Measurements from ENCODE around the gene PRUNE2.
"Not testable (repeated sequence)": the region's sequence is repeated elsewhere in the genome, so short reads cannot be mapped to it uniquely, and the experiment has no call there.

Gene PRUNE2

GRCh38 chr9:76616780-76617179 lies 289.1 kb downstream of the PRUNE2 start:
- no peak for DNase-seq

GRCh38 chr9:76615177-76615603 lies 290.7 kb downstream of the PRUNE2 start:
- no peak for DNase-seq

GRCh38 chr9:76613974-76614373 lies 291.9 kb downstream of the PRUNE2 start:
- no peak for DNase-seq

DNA sequence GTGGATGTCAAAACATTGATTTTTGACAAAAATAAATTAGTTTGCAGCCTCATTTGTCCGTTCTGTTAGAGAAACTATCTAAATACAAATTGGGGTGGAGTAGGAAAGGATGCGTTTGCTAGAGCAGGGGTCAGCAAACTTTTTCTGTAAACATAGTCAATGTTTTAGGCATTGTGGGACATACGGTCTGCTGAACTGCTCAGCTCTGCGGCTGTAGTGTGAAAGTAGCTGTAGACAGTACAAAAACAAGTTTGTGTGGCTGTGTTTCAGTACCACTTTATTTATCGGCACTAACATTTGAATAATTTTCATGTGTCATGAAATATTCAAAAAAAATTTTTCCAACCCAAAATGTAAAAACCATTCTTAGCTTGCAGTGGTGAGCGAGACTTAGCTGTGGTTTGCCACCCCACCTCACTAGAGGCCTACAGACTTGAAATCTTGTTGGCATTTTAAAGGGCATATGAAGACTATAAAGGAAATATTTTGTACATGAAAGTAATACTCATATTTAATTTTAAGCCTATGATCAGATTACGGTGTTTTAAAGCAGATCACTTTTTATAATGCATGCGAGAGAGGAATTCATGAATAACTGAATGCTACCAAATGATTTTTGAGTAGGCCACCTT lies 292.6 kb downstream of the PRUNE2 start:
- DNase-seq = no peak

DNA sequence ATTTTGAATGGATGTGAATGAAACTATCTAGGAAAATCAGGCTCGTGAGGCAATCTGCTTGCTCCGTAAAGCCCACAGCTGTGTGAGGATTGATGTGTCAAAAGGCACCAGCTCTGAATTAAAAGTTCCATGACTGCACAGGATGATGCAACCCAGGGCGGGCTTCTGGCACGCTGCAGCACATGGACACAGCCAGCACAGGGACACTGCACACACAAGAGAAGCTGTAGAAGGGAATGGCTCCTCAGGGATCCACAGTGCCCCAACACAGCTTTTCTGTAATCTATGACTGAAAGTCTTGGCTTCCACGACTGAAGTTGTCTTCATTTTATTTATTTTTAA lies 295.9 kb downstream of the PRUNE2 start:
- DNase-seq = no peak

- DNase-seq = no peak
Measured at GRCh38 chr9:76609285-76610010, 296.5 kb downstream of the PRUNE2 start.

GRCh38 chr9:76608575-76609273 lies 297.2 kb downstream of the PRUNE2 start:
- DNase-seq = no peak

- no peak for DNase-seq
Measured at GRCh38 chr9:76607730-76608436, 298.0 kb downstream of the PRUNE2 start.

DNA sequence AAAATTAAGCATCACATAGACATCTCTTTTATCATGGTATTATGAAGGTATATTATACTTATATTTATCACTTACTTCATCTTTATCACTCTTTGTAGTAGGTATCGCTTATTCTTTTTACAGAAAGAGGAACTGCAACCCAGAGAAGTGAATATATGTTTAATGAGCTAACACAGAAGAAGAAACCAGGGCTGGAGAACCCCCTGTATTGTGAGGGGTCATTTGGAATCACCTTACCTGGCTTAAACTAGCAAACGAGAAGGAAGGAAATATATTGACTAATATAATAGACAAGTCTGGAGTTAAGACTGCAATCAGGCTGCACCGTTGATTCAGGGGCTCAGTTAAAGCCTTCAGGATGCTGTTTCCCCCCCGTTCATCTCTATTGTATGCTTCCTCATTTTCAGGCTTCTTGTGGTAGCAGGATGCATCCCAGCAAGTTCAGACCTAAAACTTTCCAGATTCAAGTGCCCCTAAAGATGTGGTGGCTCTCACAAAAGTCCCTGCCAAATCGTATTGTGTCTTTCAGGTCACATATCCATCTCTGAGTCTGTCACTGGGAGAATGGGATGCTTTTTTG lies 300.5 kb downstream of the PRUNE2 start:
- no peak for DNase-seq

DNA sequence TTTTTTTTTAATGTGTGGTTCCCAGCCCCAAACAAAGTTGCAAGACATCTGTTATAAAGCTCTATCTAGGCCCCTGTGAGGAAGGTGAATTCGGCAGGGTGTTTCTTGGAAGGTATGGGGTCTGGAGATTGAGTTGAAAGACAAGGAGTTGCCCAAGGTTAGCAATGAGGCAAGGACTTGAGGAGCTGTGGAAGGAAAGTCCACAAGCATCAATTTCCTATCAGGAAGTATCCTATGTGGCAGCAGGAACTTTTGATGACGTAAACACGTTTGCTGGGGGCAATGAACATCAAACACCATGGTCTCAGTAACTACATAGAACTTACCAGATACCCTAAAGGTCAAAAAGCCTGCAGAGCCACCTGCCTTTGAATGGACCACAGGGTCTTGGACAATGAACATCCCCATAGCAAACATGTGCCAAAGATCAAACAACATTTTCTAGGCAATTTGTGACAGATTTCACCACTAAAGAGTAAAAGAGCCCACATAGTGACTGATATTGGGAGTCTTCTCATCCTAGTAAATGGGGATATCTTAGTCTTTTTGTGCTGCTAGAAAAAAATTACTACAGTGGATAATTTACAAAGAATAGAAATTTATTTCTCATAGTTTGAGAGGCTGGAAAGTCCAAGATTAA lies 301.9 kb downstream of the PRUNE2 start:
- DNase-seq = no peak

DNA sequence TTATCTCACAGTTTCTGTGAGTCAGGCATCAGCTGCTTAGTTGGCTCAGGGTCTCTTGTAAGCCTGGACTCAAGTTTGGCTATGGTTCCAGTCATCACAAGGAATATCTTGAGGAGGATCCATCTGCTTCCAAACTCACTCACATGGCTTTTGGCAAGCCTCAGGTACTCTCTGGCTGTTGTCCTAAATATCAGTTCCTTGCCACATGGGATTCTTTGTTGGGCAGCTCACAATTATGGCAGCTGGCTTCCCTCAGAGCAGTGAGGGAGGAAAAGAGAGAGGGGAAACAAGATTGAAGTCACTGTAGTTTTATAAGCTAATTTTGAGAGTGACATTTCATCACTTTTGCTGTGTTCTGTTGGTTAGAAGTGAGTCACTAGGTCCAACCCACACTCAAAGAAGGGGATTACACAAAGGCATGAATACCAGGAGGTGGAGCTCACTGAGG lies 302.4 kb downstream of the PRUNE2 start:
- DNase-seq = no peak

- DNase-seq = no peak
Measured at GRCh38 chr9:76602199-76602598, 303.7 kb downstream of the PRUNE2 start.

DNA sequence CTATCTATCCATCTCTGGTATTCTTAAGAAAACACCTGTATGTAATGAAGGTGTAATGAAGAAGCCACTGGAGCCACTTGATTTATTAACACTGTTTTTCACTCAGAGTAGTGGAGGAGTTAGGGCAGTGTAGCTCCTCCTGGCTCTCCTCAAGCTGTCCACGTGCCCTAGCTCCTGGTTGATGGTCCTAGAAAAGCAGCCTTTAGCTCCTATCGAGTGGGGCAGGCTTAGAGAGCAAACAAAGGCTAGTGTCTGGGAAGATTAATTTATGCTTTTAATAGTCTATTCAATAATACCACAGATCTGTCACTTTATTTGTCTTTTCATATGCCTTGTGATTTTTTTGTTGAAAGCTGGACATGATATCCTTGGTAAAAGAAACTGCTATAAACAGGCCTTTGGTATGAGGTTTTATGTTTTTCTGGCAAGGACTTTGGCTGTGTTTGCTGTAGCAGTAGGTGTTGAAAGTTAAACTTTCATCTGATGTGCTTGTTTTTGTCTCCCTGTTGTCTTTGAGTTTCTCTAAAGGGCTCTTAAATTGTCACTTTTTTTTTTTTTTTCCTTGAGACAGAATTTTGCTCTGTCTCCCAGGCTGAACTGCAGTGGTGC lies 305.8 kb downstream of the PRUNE2 start:
- DNase-seq = no peak

DNA sequence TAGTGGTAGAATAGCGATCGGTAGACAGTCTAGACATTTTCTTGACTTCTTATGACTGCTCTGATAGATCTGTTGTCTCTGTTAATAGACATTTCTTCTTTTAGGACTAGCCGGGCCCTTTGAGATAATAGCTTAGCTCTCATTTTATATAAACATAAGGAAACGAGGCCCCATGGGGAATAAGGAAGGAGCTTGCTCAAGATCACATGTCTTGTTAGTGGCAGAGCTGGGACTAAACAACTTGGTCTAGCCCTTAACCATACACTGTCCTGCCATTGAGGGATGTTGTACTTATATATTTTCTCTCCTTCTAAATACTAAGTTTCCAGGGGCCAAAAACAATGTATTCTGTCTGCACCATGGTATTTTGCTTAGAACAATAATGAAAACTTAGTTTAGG lies 306.9 kb downstream of the PRUNE2 start:
- DNase-seq = no peak

DNA sequence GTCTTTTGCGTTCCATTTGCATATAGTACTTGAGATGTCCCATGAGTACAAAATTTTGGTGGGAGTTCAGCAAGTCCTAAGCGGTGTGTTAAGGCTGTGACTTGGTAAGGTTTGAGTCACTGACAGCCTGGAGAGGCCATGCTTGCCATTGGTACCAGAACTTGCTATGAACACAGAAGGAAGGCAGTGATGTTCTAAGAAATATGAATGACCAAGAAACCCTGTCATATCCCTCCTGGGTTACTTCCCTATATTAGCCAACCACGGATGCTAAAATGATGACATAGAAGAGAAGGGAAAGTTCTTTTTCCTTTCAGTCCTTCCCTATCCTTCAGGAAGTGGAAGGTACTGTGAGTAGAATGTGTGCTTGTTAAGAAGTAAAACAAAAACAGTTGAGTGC lies 310.3 kb downstream of the PRUNE2 start:
- no peak for DNase-seq

GRCh38 chr9:76594764-76595424 lies 311.0 kb downstream of the PRUNE2 start:
- DNase-seq = no peak

DNA sequence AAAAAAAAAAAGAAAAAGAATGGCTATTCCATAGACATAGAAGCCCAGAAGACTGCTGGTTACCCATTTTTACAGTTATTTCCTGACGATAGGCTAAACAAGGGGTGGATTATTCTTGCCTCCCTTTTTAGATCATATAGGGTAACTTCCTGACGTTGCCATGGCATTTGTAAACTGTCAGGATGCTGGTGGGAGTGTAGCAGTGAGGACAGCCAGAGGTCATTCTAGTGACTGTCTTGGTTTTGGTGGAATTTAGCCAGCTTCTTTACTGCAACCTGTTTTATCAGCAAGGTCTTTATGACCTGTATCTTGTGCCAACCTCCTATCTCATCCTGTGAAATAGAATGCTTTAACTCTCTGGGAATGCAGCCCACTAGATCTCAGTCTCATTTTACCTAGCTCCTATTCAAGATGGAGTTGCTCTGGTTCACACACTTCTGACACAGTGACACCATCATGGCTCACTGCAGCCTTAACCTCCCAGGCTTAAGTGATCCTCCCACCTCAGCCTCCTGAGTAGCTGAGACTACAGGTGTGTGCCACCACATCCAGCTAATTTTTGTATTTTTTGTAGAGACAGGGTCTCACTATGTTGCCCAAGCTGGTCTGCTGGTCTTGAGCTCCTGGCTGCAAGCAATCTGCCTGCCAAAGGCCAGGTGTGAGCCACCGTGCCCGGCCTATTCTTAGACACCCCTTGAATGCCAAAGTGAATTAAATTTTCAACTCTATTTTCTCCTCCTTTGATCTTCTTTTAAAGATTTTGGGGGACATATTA lies 311.8 kb downstream of the PRUNE2 start:
- not testable (repeated sequence) for DNase-seq

DNA sequence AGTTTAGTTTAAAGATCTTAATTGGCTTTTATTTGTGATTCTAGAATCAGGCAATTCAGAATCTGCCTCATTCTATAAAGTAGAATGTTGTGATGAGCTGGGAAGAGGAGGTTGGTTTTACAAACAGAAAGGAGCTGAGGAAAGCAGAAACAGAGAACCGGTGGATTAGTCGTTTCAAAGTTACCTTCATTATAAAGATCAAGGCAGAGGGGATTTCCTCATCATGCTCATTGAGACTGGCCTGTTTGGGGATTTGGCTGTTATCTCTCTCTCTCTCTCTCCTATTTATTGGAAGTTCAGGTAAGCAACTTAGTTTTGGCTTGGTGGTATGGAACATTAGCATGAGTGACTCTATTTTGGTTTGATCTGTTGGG lies 313.0 kb downstream of the PRUNE2 start:
- no peak for DNase-seq

DNA sequence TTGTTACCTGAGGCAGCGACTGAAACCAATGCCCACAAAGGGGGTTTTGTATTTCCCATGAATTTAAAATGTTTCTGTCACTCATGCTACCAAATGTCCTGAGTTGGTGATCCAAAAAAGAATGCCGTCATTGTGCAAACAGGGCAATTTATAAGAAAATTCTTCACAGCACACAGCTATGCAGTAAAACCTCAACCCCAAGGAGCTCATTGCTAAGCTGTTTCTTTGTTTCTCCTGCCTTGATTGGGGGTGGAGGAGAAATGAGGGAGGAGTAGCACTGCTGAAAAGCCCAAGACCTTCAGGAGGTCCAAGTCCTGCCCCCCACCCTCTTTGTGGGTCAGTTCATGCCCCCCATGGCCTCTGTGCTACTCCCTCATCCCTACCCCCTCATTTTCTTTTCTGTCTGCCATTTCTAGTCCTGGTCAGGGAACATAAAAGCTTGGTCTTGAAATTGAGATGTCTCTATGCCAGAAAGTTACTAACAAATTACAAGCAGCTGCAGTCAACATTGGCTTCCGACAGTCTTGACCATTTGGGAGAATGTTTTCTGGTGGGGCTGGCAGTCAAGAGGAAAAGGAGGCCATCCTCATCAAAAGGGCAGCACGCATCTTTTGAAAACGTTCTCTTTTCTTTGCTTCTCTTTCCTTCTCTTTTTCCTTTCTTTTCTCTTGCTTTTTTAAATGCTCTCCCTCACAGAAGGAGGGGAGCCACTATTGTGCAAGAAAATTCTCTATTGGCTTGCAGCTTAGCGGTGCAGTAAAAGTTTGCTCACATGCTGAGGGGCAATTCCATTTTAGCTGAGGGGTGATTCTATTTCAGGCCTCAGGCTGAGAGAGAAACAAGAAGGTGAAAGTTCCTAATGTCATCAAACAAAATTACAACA lies 313.6 kb downstream of the PRUNE2 start:
- DNase-seq = no peak

Data from activated effector memory CD4-positive, alpha-beta T cell treated with anti-CD3 and anti-CD28 coated beads, Interleukin-2, amount 50 U/mL, for 16 hours (primary cell).